ENCODE data around the gene DUSP21. TPM values are rescaled to one million over a fixed set of nuclear protein-coding genes. Genes with fewer than 3 reads are reported as not detected.
A peak's percentile ranks its signal among the peaks of the same experiment; 100 is the strongest.
"Not testable (repeated sequence)": the region's sequence is repeated elsewhere in the genome, so short reads cannot be mapped to it uniquely, and the experiment has no call there.

The DUSP21 gene
- total RNA-seq, 1 experiment from 2014 or later: not detected

DNA sequence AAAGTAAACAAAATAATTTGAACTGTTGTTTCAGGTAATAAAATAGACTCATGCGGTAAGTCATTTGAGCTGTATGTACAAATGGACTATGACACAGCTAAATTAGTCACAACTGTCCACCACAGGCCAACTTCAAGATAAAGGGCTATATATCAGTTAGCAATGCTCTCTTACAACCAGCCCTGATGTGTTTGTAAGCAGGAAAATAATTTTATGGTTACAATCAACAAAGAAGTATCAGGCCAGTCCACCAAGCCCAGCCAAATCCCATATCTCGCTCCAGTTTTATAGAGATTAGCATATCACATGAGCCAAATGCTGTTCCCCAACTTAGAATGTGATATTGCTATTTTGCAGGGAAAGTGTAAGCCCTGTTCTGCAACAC, 511 bp upstream of the DUSP21 start:
- H3K36me3 ChIP-seq (ENCODE audit: insufficient read depth, low read length, poor library complexity, severe bottlenecking): no peaks in the 10 kb centered on the region
- BruUV-seq (replicated peaks): no TSS peak
- TF ChIP-seq, protein P1, sequence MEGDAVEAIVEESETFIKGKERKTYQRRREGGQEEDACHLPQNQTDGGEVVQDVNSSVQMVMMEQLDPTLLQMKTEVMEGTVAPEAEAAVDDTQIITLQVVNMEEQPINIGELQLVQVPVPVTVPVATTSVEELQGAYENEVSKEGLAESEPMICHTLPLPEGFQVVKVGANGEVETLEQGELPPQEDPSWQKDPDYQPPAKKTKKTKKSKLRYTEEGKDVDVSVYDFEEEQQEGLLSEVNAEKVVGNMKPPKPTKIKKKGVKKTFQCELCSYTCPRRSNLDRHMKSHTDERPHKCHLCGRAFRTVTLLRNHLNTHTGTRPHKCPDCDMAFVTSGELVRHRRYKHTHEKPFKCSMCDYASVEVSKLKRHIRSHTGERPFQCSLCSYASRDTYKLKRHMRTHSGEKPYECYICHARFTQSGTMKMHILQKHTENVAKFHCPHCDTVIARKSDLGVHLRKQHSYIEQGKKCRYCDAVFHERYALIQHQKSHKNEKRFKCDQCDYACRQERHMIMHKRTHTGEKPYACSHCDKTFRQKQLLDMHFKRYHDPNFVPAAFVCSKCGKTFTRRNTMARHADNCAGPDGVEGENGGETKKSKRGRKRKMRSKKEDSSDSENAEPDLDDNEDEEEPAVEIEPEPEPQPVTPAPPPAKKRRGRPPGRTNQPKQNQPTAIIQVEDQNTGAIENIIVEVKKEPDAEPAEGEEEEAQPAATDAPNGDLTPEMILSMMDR (conservative IDR thresholded peaks at IDR 0.05; ENCODE audit: low read depth, low read length): no peak
- TF ChIP-seq EZH2 (IDR thresholded peaks at IDR 0.05; ENCODE audit: borderline replicate concordance, low read depth, low read length, poor library complexity, severe bottlenecking): no peak

DNA sequence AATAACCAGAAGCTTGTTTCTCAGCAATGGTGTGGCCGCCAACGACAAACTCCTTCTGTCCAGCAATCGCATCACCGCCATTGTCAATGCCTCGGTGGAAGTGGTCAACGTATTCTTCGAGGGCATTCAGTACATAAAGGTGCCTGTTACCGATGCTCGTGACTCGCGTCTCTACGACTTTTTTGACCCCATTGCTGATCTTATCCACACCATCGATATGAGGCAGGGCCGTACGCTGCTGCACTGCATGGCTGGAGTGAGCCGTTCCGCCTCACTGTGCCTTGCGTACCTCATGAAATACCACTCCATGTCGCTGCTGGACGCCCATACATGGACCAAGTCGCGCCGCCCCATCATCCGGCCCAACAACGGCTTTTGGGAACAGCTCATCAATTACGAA, 383 bp downstream of the DUSP21 start:
- intact Hi-C loops (cut with micrococcal nuclease; ENCODE audit: unreplicated experiment): no loop called here
- BruUV-seq (replicated peaks): no TSS peak
- Histone ChIP-seq H3K4me1 (ENCODE audit: insufficient read depth, low read length, poor library complexity, severe bottlenecking) (no peaks in the 10 kb centered on the region), H3K4me3 (ENCODE audit: low read depth, low read length, poor library complexity, severe bottlenecking) (no peak overlapping the region), H3K36me3 (ENCODE audit: insufficient read depth, low read length, poor library complexity, severe bottlenecking) (no peaks in the 10 kb centered on the region), H3K27me3 (replicated peaks; ENCODE audit: insufficient read depth, low read depth, low read length, poor library complexity) (no peaks in the 10 kb centered on the region), H3K9me3 (ENCODE audit: low read depth, low read length, poor library complexity, severe bottlenecking) (no peaks in the 10 kb centered on the region), H3K27ac (ENCODE audit: low read depth, low read length, poor library complexity, severe bottlenecking) (no peak overlapping the region)
- POLR2A ChIA-PET (ENCODE audit: low non-redundant PET): no interaction called here
- CTCF ChIA-PET: no interaction called here
- no peak for TF ChIP-seq EZH2 (IDR thresholded peaks at IDR 0.05; ENCODE audit: borderline replicate concordance, low read depth, low read length, poor library complexity, severe bottlenecking)
- TF ChIP-seq, protein P1 (conservative IDR thresholded peaks at IDR 0.05; ENCODE audit: low read depth, low read length): no peak
- no peak for DNase-seq (ENCODE audit: low spot score)

More for the DNA sequence above, 511 bp upstream of the DUSP21 start:
- H3K27me3 ChIP-seq (replicated peaks; ENCODE audit: insufficient read depth, low read depth, low read length, poor library complexity): no peaks in the 10 kb centered on the region
- H3K27ac ChIP-seq (ENCODE audit: low read depth, low read length, poor library complexity, severe bottlenecking): no peak overlapping the region
- H3K4me3 ChIP-seq (ENCODE audit: low read depth, low read length, poor library complexity, severe bottlenecking): no peak overlapping the region
- CTCF ChIA-PET: no interaction called here
- H3K4me1 ChIP-seq (ENCODE audit: insufficient read depth, low read length, poor library complexity, severe bottlenecking): no peaks in the 10 kb centered on the region
- H3K9me3 ChIP-seq (ENCODE audit: low read depth, low read length, poor library complexity, severe bottlenecking): no peaks in the 10 kb centered on the region
- no peak for DNase-seq (ENCODE audit: low spot score)
- intact Hi-C loops (cut with micrococcal nuclease; ENCODE audit: unreplicated experiment): no loop called here
- POLR2A ChIA-PET (ENCODE audit: low non-redundant PET): no interaction called here

DNA sequence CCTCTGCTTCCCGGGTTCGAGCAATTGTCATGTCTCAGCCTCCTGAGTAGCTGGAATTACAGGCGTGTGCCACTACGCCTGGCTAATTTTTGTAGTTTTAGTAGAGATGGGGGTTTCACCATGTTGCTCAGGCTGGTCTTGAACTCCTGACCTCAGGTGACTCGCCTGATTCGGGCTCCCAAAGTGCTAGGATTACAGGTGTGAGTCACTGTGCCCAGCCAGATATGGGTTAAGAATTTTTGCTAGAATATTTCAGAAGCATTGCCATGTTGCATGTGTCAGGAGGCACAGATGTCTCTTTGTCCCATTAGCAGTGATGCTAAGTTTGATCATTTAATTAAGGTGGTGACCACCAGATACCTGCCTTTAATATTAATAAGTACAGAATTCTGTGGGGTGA, 7.1 kb downstream of the DUSP21 start:
- H3K9me3 ChIP-seq (ENCODE audit: low read depth, low read length, poor library complexity, severe bottlenecking); CTCF ChIA-PET; POLR2A ChIA-PET (ENCODE audit: low non-redundant PET); H3K27me3 ChIP-seq (replicated peaks; ENCODE audit: insufficient read depth, low read depth, low read length, poor library complexity); H3K27ac ChIP-seq (ENCODE audit: low read depth, low read length, poor library complexity, severe bottlenecking); H3K4me3 ChIP-seq (ENCODE audit: low read depth, low read length, poor library complexity, severe bottlenecking); DNase-seq (ENCODE audit: low spot score); intact Hi-C loops (cut with micrococcal nuclease; ENCODE audit: unreplicated experiment); BruUV-seq (replicated peaks); H3K36me3 ChIP-seq (ENCODE audit: insufficient read depth, low read length, poor library complexity, severe bottlenecking); H3K4me1 ChIP-seq (ENCODE audit: insufficient read depth, low read length, poor library complexity, severe bottlenecking): not testable (repeated sequence)

DNA sequence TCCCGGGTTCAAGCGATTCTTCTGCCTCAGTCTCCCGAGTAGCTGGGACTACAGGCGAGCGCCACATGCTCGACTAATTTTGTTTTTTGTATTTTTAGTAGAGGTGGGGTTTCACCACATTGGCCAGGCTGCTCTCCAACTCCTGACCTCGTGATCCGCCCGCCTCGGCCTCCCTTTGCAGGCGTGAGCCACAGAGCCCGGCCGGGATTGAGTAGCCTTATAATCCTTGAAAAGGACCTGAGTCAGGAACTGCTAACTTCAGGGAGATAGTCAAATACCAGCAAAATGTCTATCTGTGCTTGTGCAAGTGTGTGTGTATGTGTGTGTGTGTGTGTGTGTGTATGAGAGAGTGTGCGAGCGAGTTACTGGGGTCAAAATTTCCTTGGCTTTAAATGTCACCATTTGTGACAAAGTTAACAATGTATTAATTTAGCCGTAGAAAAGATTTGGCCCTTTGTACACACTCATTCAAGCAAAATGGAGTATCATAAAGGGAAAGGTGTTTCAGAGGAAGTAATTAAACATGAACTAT, 27.4 kb downstream of the DUSP21 start:
- CTCF ChIA-PET: no interaction called here
- TF ChIP-seq EZH2 (IDR thresholded peaks at IDR 0.05; ENCODE audit: borderline replicate concordance, low read depth, low read length, poor library complexity, severe bottlenecking): no peak
- TF ChIP-seq, protein P1 (conservative IDR thresholded peaks at IDR 0.05; ENCODE audit: low read depth, low read length): no peak
- Histone ChIP-seq H3K27ac (ENCODE audit: low read depth, low read length, poor library complexity, severe bottlenecking) (peak overlapping the region; percentile 98), H3K36me3 (ENCODE audit: insufficient read depth, low read length, poor library complexity, severe bottlenecking) (no peaks in the 10 kb centered on the region), H3K4me1 (ENCODE audit: insufficient read depth, low read length, poor library complexity, severe bottlenecking) (peaks cover 5% of the 10 kb centered on the region), H3K27me3 (replicated peaks; ENCODE audit: insufficient read depth, low read depth, low read length, poor library complexity) (no peaks in the 10 kb centered on the region), H3K9me3 (ENCODE audit: low read depth, low read length, poor library complexity, severe bottlenecking) (no peaks in the 10 kb centered on the region), H3K4me3 (ENCODE audit: low read depth, low read length, poor library complexity, severe bottlenecking) (peak overlapping the region; percentile 97)
- POLR2A ChIA-PET (ENCODE audit: low non-redundant PET): no interaction called here
- no TSS peak for BruUV-seq (replicated peaks)
- DNase-seq (ENCODE audit: low spot score): no peak
- intact Hi-C loops (cut with micrococcal nuclease; ENCODE audit: unreplicated experiment): loop anchor here (5.0 to 10.0 kb wide), 2 partner anchors 201 to 326 kb away; partner anchors contain the start of gene FUNDC1
